PC-3 (cell line): Measurements from ENCODE around the gene KCNG2. TPM values are rescaled to one million over a fixed set of nuclear protein-coding genes. Genes with fewer than 3 reads are reported as not detected.

Experiments used
- ATAC-seq: fragments of 200-7000 bp; cut with Tn5 transposase; 2 replicates; pipeline ENCODE4 v1.9.1; 2020; ENCODE audit warnings: mild to moderate bottlenecking, moderate library complexity
- BruUV-seq: library from RNA; stranded (reverse); fragments of 400-500 nt; replicated peaks from 2 replicates; lab custom pipeline; 2021; lab: Mats Ljungman, UMichigan
- CTCF ChIA-PET: fragments of 300-600 bp; sonication (Branson Sonifier 250); formaldehyde crosslinking; loops from one replicate; lab custom pipeline; 2022; ENCODE audit warnings: antibody characterized with exemption; lab: Charles Lee
- POLR2A ChIA-PET: fragments of 300-600 bp; sonication (Branson Sonifier 250); formaldehyde crosslinking; loops from one replicate; lab custom pipeline; 2022; ENCODE audit warnings: antibody characterized with exemption; ENCODE audit not compliant: unreplicated experiment; lab: Charles Lee
- DNase-seq: peaks from one replicate; pipeline ENCODE4 v3.0.0-alpha.2; 2015
- H2AFZ ChIP-seq: fragments of 300-600 bp; sonication (generic); 2 replicates; pipeline ENCODE4 v1.6.0; 2016; ENCODE audit warnings: antibody characterized with exemption, low read length
- H3F3A ChIP-seq: fragments of 300-600 bp; sonication (generic); one replicate; pipeline ENCODE4 v1.6.0; 2017; ENCODE audit warnings: antibody characterized with exemption, low read length, control low read depth, mild to moderate bottlenecking; ENCODE audit not compliant: unreplicated experiment
- H3K27ac ChIP-seq: fragments of 300-600 bp; sonication (generic); 2 replicates; pipeline ENCODE4 v1.5.1; 2016; ENCODE audit warnings: mild to moderate bottlenecking, low read length
- H3K27me3 ChIP-seq: fragments of 300-600 bp; sonication (generic); 2 replicates; pipeline ENCODE4 v1.6.1; 2016; ENCODE audit warnings: low read length, mixed read lengths
- H3K36me3 ChIP-seq: fragments of 300-600 bp; sonication (generic); 2 replicates; pipeline ENCODE4 v1.6.1; 2016; ENCODE audit warnings: low read depth, mixed run types, low read length, mixed read lengths
- H3K4me1 ChIP-seq: fragments of 300-600 bp; sonication (generic); 2 replicates; pipeline ENCODE4 v1.5.1; 2016; ENCODE audit warnings: low read length; ENCODE audit not compliant: insufficient read depth
- H3K4me2 ChIP-seq: fragments of 300-600 bp; sonication (generic); 2 replicates; pipeline ENCODE4 v1.6.0; 2016; ENCODE audit warnings: low read length
- H3K4me3 ChIP-seq: fragments of 300-600 bp; sonication (generic); 2 replicates; pipeline ENCODE4 v1.5.1; 2016; ENCODE audit warnings: mild to moderate bottlenecking, low read length, mixed read lengths
- H3K79me2 ChIP-seq: fragments of 300-600 bp; sonication (generic); 2 replicates; pipeline ENCODE4 v1.6.1; 2017; ENCODE audit warnings: low read length, mixed read lengths
- H3K9ac ChIP-seq: fragments of 300-600 bp; sonication (generic); 2 replicates; pipeline ENCODE4 v1.6.0; 2016; ENCODE audit warnings: mild to moderate bottlenecking, low read length
- H3K9me2 ChIP-seq: fragments of 300-600 bp; sonication (generic); replicated peaks from 2 replicates; pipeline ENCODE4 v1.6.1; 2016; ENCODE audit warnings: mixed run types, low read length, mixed read lengths
- H3K9me3 ChIP-seq: fragments of 300-600 bp; sonication (generic); 2 replicates; pipeline ENCODE4 v1.6.1; 2016; ENCODE audit warnings: low read length, mixed read lengths
- H4K20me1 ChIP-seq: fragments of 300-600 bp; sonication (generic); 2 replicates; pipeline ENCODE4 v1.6.1; 2016; ENCODE audit warnings: low read length, mixed read lengths
- CTCF ChIP-seq: fragments of 300-600 bp; sonication (generic); conservative IDR thresholded peaks from 2 replicates; pipeline ENCODE4 v1.5.1; 2017; ENCODE audit warnings: antibody characterized with exemption, low read depth, mild to moderate bottlenecking, low read length
- EZH2 ChIP-seq: fragments of 300-600 bp; sonication (generic); IDR thresholded peaks from one replicate; pipeline ENCODE4 v1.6.1; 2017; ENCODE audit warnings: antibody characterized with exemption, mild to moderate bottlenecking, low read length; ENCODE audit not compliant: unreplicated experiment
- EZH2phosphoT487 ChIP-seq: fragments of 300-600 bp; sonication (generic); IDR thresholded peaks from 2 replicates; pipeline ENCODE4 v1.6.1; 2018; ENCODE audit warnings: mild to moderate bottlenecking, antibody characterized with exemption, low read length, borderline replicate concordance
- intact Hi-C: fragments of 100-400 bp; cut with micrococcal nuclease; formaldehyde crosslinking; loops from 2 replicates; pipeline ENCODE4 v1.9.0; 2023
- total RNA-seq: library from RNA; depleted of rRNA; stranded (reverse); fragments of >200 nt; gene quantifications from 2 replicates; pipeline ENCODE4 v1.2.3, GENCODE V29; 2014

The KCNG2 gene
- total RNA-seq, 1 experiment from 2014 or later: not detected

- no peak overlapping the region for H3K4me2 ChIP-seq
- H3K27ac ChIP-seq: no peak overlapping the region
- no peaks in the 10 kb centered on the region for H3K9me2 ChIP-seq
- intact Hi-C loops: no loop called here
- peaks cover 19% of the 10 kb centered on the region; the same call in 1 of the 2 replicates for H3K9me3 ChIP-seq
- H3K36me3 ChIP-seq: no peaks in the 10 kb centered on the region
- H3K9ac ChIP-seq: no peak overlapping the region
- H3K4me3 ChIP-seq: no peak overlapping the region
- H3F3A ChIP-seq: no peaks in the 10 kb centered on the region
- CTCF ChIA-PET: no interaction called here
- no peaks in the 10 kb centered on the region for H3K79me2 ChIP-seq
- ATAC-seq: no peak
- TF ChIP-seq EZH2phosphoT487 (no peak), EZH2 (no peak), CTCF (no peak)
- no peaks in the 10 kb centered on the region for H4K20me1 ChIP-seq
- no peaks in the 10 kb centered on the region for H3K4me1 ChIP-seq
- DNase-seq: no peak
- no peaks in the 10 kb centered on the region for H3K27me3 ChIP-seq
- no TSS peak for BruUV-seq
- POLR2A ChIA-PET: no interaction called here
- no peak overlapping the region for H2AFZ ChIP-seq
Measured at GRCh38 chr18:79898952-79899608, 101.3 kb downstream of the KCNG2 start.

DNA sequence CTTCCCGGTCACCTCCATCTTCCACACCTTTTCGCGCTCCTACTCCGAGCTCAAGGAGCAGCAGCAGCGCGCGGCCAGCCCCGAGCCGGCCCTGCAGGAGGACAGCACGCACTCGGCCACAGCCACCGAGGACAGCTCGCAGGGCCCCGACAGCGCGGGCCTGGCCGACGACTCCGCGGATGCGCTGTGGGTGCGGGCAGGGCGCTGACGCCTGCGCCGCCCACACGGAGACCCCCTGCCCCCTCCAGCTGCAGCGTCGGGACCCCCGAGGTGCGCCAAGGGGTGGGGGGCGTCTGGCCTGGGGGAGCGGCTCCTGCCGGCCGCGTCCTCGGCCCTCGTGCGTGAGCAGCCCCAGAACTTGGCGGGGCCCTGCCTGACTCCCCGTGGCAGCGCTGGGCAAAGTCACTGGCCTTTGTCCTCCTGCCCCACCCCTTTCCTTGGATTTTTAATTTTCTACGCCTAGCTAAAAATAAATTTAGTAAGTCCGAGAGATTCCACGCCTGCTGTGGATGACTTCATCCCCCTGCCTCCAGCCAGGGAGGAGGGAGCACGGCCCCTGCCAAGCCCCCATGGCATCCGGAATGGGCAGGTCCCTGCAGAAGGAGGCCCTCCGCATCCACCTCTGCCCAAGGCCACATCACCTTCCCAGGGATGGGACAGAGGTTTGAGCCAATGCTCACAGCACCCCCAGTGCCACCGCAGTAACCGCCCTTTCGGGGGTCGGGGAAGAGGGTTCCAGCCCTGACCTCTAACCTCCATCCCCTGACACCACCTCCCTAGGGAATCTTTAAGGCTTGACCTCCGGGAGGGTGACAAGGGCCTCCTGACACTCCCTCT is 102.1 kb downstream of the KCNG2 start:
- Histone ChIP-seq H3K27ac (no peak overlapping the region), H3K9ac (no peak overlapping the region), H3K79me2 (no peaks in the 10 kb centered on the region), H2AFZ (no peak overlapping the region), H3K36me3 (no peaks in the 10 kb centered on the region), H3F3A (no peaks in the 10 kb centered on the region), H3K9me3 (peaks cover 19% of the 10 kb centered on the region; the same call in 1 of the 2 replicates), H3K4me2 (no peak overlapping the region), H4K20me1 (no peaks in the 10 kb centered on the region), H3K4me1 (no peaks in the 10 kb centered on the region), H3K9me2 (no peaks in the 10 kb centered on the region), H3K4me3 (no peak overlapping the region), H3K27me3 (no peaks in the 10 kb centered on the region)
- TF ChIP-seq EZH2 (no peak), EZH2phosphoT487 (no peak), CTCF (no peak)
- CTCF ChIA-PET: no interaction called here
- DNase-seq: no peak
- no peak for ATAC-seq
- POLR2A ChIA-PET: no interaction called here
- intact Hi-C loops: no loop called here
- no TSS peak for BruUV-seq
